Caco-2 (cell line): ENCODE results near the gene VPS41. TPM values are rescaled to one million over a fixed set of nuclear protein-coding genes. Genes with fewer than 3 reads are reported as not detected.

Source experiments
- BruUV-seq: library from RNA; stranded (reverse); fragments of 400-500 nt; replicated peaks from 2 replicates; lab custom pipeline; 2021; lab: Mats Ljungman, UMichigan
- CTCF ChIA-PET: fragments of 300-600 bp; sonication (Branson Sonifier 250); formaldehyde crosslinking; loops from one replicate; lab custom pipeline; 2022; ENCODE audit warnings: antibody characterized with exemption; lab: Charles Lee
- POLR2A ChIA-PET: fragments of 300-600 bp; sonication (Branson Sonifier 250); formaldehyde crosslinking; loops from one replicate; lab custom pipeline; 2022; ENCODE audit warnings: antibody characterized with exemption; lab: Charles Lee
- DNase-seq, 2 experiments: peaks; one replicate each; pipeline versions ENCODE4 v3.0.0 to v3.0.0-alpha.2; 2020 to 2022
- H3K27me3 ChIP-seq: replicated peaks from 2 replicates; pipeline ENCODE4 v1.6.0; 2011; ENCODE audit warnings: low read length; ENCODE audit not compliant: control insufficient read depth, insufficient read depth
- H3K36me3 ChIP-seq: 2 replicates; pipeline ENCODE4 v1.5.1; 2011; ENCODE audit warnings: low read length; ENCODE audit not compliant: control insufficient read depth, insufficient read depth
- H3K4me1 ChIP-seq: fragments of 250-450 bp; sonication (Bioruptor Pico); 2 replicates; pipeline ENCODE4 v1.5.1; 2020; ENCODE audit warnings: mild to moderate bottlenecking
- H3K4me3 ChIP-seq: 2 replicates; pipeline ENCODE4 v1.5.1; 2011; ENCODE audit warnings: low read depth, mild to moderate bottlenecking, control low read depth, low read length
- H3K9me3 ChIP-seq: fragments of 250-450 bp; sonication (Bioruptor Pico); 2 replicates; pipeline ENCODE4 v1.5.1; 2020; ENCODE audit warnings: mild to moderate bottlenecking, moderate library complexity
- H3K27ac Mint-ChIP-seq: one replicate; pipeline ENCODE4 v1.8.0; 2022; ENCODE audit warnings: mixed read lengths; ENCODE audit not compliant: unreplicated experiment
- H3K27me3 Mint-ChIP-seq: one replicate; pipeline ENCODE4 v1.8.0; 2022; ENCODE audit warnings: mixed read lengths; ENCODE audit not compliant: insufficient read depth, unreplicated experiment
- H3K36me3 Mint-ChIP-seq: one replicate; pipeline ENCODE4 v1.8.0; 2022; ENCODE audit warnings: mild to moderate bottlenecking, mixed read lengths; ENCODE audit not compliant: insufficient read depth, unreplicated experiment
- H3K4me1 Mint-ChIP-seq: one replicate; pipeline ENCODE4 v1.8.0; 2022; ENCODE audit warnings: low read depth, mixed read lengths; ENCODE audit not compliant: unreplicated experiment
- H3K4me3 Mint-ChIP-seq: one replicate; pipeline ENCODE4 v1.8.0; 2022; ENCODE audit warnings: mild to moderate bottlenecking, moderate library complexity, mixed read lengths; ENCODE audit not compliant: unreplicated experiment
- H3K9me3 Mint-ChIP-seq: one replicate; pipeline ENCODE4 v1.8.0; 2022; ENCODE audit warnings: mixed read lengths; ENCODE audit not compliant: unreplicated experiment
- CTCF ChIP-seq, 2 experiments: fragments of 200-600 bp in 1 of 2; IDR thresholded peaks; 1 replicate in 1 of 2; 2 replicates in 1 of 2; pipeline versions ENCODE4 v1.5.1 to v1.8.0; 2011 to 2022; ENCODE audit warnings: antibody characterized with exemption in 1 of 2, control low read depth in 1 of 2, inconsistent platforms in 1 of 2, low read depth in 1 of 2, low read length in 1 of 2, mild to moderate bottlenecking in 1 of 2, moderate library complexity in 1 of 2; ENCODE audit not compliant: insufficient read depth in 1 of 2, severe bottlenecking in 1 of 2, unreplicated experiment in 1 of 2
- intact Hi-C: fragments of 100-400 bp; cut with micrococcal nuclease; formaldehyde crosslinking; loops from one replicate; pipeline ENCODE4 v1.10.0; 2022; ENCODE audit not compliant: unreplicated experiment
- total RNA-seq: library from RNA; stranded (reverse); gene quantifications from 2 replicates; pipeline ENCODE4 v1.2.3, GENCODE V29; 2022

Gene VPS41
- total RNA-seq, 1 experiment from 2014 or later, result 86.9 TPM

DNA sequence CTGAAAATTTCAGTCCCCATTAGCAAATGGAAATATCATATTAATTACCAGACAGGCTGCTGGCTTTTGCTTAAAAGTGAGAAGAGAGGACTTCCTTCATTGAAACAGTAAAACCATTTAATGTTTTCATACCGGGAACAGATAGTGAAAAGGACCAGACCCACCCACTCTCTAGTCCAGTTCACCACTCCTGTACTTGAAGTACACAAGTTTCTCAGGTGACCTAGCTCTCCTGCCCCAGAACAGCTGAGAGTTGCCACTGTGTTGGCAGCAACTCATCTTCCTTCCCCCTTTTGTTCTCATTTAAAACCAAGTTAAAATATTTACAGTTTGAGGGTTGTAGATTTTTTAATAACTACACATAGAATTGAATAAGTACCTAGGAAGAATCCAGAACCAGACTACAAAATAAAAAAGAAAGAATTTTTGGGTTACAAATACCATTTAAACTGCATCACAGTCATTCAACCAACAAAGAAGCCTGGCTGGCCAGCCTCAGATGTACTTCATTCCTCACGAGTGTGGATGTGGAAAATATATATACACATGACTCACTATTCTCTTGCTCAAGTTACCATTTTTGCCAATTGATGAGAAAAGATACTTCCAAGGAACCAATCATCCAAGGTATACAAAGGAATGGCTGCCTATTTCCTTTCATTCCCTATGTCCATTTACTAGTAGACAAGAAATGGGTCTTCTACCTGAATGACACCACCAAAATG, 68.1 kb downstream of the VPS41 start:
- H3K27me3 ChIP-seq, result no peaks in the 10 kb centered on the region
- H3K4me1 Mint-ChIP-seq, result no peaks in the 10 kb centered on the region
- no peaks in the 10 kb centered on the region for H3K9me3 Mint-ChIP-seq
- H3K4me3 ChIP-seq, result no peak overlapping the region
- no peaks in the 10 kb centered on the region for H3K27me3 Mint-ChIP-seq
- H3K36me3 Mint-ChIP-seq, result no peaks in the 10 kb centered on the region
- intact Hi-C loops, result no loop called here
- ChIA-PET CTCF (no interaction called here), POLR2A (no interaction called here)
- H3K9me3 ChIP-seq, result no peaks in the 10 kb centered on the region
- H3K36me3 ChIP-seq, result no peaks in the 10 kb centered on the region
- no peaks in the 10 kb centered on the region; the same call in 1 of the 2 replicates for H3K4me1 ChIP-seq
- H3K27ac Mint-ChIP-seq, result no peak overlapping the region
- DNase-seq, result no peak
- no peak overlapping the region for H3K4me3 Mint-ChIP-seq
- no TSS peak for BruUV-seq
- TF ChIP-seq CTCF (IDR thresholded peaks at IDR 0.05; ENCODE audit: insufficient read depth in 1 of 2, low read depth in 1 of 2, low read length in 1 of 2, severe bottlenecking in 1 of 2, unreplicated experiment in 1 of 2), result no peak

DNA sequence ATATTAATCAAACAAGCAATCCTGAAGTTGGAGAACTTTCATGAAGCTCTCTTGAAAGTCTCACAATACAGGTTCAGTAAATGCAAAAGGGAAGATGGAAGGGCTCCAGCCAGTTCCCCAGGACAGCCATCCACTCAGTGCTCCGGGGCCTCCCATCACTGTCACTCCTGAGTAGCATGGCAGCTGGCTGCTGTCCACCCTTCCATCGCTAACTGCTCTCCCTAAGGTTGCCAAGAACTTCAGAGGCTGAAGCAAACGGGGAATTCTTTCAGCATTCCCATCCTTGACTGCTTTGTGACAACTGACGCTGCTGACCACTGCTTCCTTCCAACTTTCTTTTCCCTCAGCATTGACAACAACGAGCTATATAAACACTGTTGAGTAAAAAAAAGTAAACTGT, 69.1 kb downstream of the VPS41 start:
- Mint-ChIP-seq H3K4me1 (no peaks in the 10 kb centered on the region), H3K36me3 (no peaks in the 10 kb centered on the region), H3K27me3 (no peaks in the 10 kb centered on the region), H3K27ac (no peak overlapping the region), H3K9me3 (no peaks in the 10 kb centered on the region), H3K4me3 (no peak overlapping the region)
- POLR2A ChIA-PET, result no interaction called here
- DNase-seq, result no peak
- no TSS peak for BruUV-seq
- H3K4me3 ChIP-seq, result no peak overlapping the region
- no peaks in the 10 kb centered on the region for H3K36me3 ChIP-seq
- no peak for TF ChIP-seq CTCF (IDR thresholded peaks at IDR 0.05; ENCODE audit: insufficient read depth in 1 of 2, low read depth in 1 of 2, low read length in 1 of 2, severe bottlenecking in 1 of 2, unreplicated experiment in 1 of 2)
- CTCF ChIA-PET, result no interaction called here
- intact Hi-C loops, result no loop called here
- no peaks in the 10 kb centered on the region for H3K9me3 ChIP-seq
- no peaks in the 10 kb centered on the region for H3K4me1 ChIP-seq
- H3K27me3 ChIP-seq, result no peaks in the 10 kb centered on the region

GRCh38 chr7:38838725-38839385, 70.1 kb downstream of the VPS41 start:
- H3K4me3 ChIP-seq, result no peak overlapping the region
- H3K36me3 Mint-ChIP-seq, result no peaks in the 10 kb centered on the region
- POLR2A ChIA-PET, result no interaction called here
- H3K36me3 ChIP-seq, result no peaks in the 10 kb centered on the region
- no peaks in the 10 kb centered on the region for H3K27me3 Mint-ChIP-seq
- no peak overlapping the region for H3K4me3 Mint-ChIP-seq
- H3K4me1 Mint-ChIP-seq, result peaks cover 7% of the 10 kb centered on the region
- CTCF ChIA-PET, result no interaction called here
- DNase-seq, result no peak
- H3K27ac Mint-ChIP-seq, result no peak overlapping the region
- no peak for TF ChIP-seq CTCF (IDR thresholded peaks at IDR 0.05; ENCODE audit: insufficient read depth in 1 of 2, low read depth in 1 of 2, low read length in 1 of 2, severe bottlenecking in 1 of 2, unreplicated experiment in 1 of 2)
- peaks cover 4% of the 10 kb centered on the region; the same call in 1 of the 2 replicates for H3K4me1 ChIP-seq
- no peaks in the 10 kb centered on the region for H3K9me3 Mint-ChIP-seq
- intact Hi-C loops, result no loop called here
- H3K9me3 ChIP-seq, result no peaks in the 10 kb centered on the region
- BruUV-seq, result no TSS peak
- H3K27me3 ChIP-seq, result no peaks in the 10 kb centered on the region
